H9 (cell line): ENCODE results near the gene COL8A1. TPM values are rescaled to one million over a fixed set of nuclear protein-coding genes. Genes with fewer than 3 reads are reported as not detected.

Source experiments
- DNase-seq: peaks from one replicate; pipeline ENCODE4 v3.0.0-alpha.2; 2017
- H2AFZ ChIP-seq: one replicate; pipeline ENCODE4 v1.6.1; 2013; ENCODE audit warnings: mild to moderate bottlenecking, low read length, control low read depth, moderate library complexity
- H2AK5ac ChIP-seq: 2 replicates; pipeline ENCODE4 v1.6.1; 2013; ENCODE audit warnings: low read length, control low read depth, mixed read lengths; ENCODE audit not compliant: insufficient read length
- H2BK120ac ChIP-seq: one replicate; pipeline ENCODE4 v1.6.1; 2013; ENCODE audit warnings: low read depth, mild to moderate bottlenecking, low read length, control low read depth, inconsistent platforms; ENCODE audit not compliant: poor library complexity, severe bottlenecking
- H2BK12ac ChIP-seq: 2 replicates; pipeline ENCODE4 v1.6.1; 2013; ENCODE audit warnings: low read length, control low read depth, mixed read lengths, low read depth; ENCODE audit not compliant: insufficient read length
- H2BK15ac ChIP-seq: 2 replicates; pipeline ENCODE4 v1.6.1; 2013; ENCODE audit warnings: low read depth, low read length, control low read depth
- H2BK20ac ChIP-seq: one replicate; pipeline ENCODE4 v1.6.1; 2013; ENCODE audit warnings: low read depth, mild to moderate bottlenecking, low read length, control low read depth, inconsistent platforms; ENCODE audit not compliant: poor library complexity, severe bottlenecking
- H2BK5ac ChIP-seq: 2 replicates; pipeline ENCODE4 v1.6.1; 2013; ENCODE audit warnings: low read length, control low read depth, mixed read lengths; ENCODE audit not compliant: insufficient read length
- H3K14ac ChIP-seq: 2 replicates; pipeline ENCODE4 v1.6.1; 2013; ENCODE audit warnings: low read length, control low read depth; ENCODE audit not compliant: insufficient read depth
- H3K18ac ChIP-seq: 2 replicates; pipeline ENCODE4 v1.6.1; 2013; ENCODE audit warnings: low read depth, mild to moderate bottlenecking, mixed read lengths, low read length, control low read depth; ENCODE audit not compliant: insufficient read length
- H3K23ac ChIP-seq: 2 replicates; pipeline ENCODE4 v1.6.1; 2013; ENCODE audit warnings: low read length, control low read depth, mixed read lengths, low read depth; ENCODE audit not compliant: insufficient read length
- H3K23me2 ChIP-seq: 2 replicates; pipeline ENCODE4 v1.6.1; 2013; ENCODE audit warnings: low read depth, mild to moderate bottlenecking, mixed read lengths, low read length, control low read depth; ENCODE audit not compliant: insufficient read length, poor library complexity, severe bottlenecking
- H3K27ac ChIP-seq: 2 replicates; pipeline ENCODE4 v1.5.1; 2013; ENCODE audit warnings: low read length, control low read depth, mixed read lengths, low read depth; ENCODE audit not compliant: insufficient read length
- H3K27me3 ChIP-seq: 2 replicates; pipeline ENCODE4 v1.6.1; 2013; ENCODE audit warnings: low read length, control low read depth, inconsistent platforms; ENCODE audit not compliant: insufficient read depth
- H3K4ac ChIP-seq: 2 replicates; pipeline ENCODE4 v1.6.1; 2013; ENCODE audit warnings: low read depth, mild to moderate bottlenecking, control low read depth, inconsistent platforms, low read length, moderate library complexity
- H3K4me1 ChIP-seq: 2 replicates; pipeline ENCODE4 v1.6.1; 2013; ENCODE audit warnings: low read length, control low read depth, inconsistent platforms; ENCODE audit not compliant: insufficient read depth
- H3K4me2 ChIP-seq: 2 replicates; pipeline ENCODE4 v1.6.1; 2013; ENCODE audit warnings: low read length, control low read depth, mixed read lengths; ENCODE audit not compliant: insufficient read length, insufficient read depth
- H3K56ac ChIP-seq: 2 replicates; pipeline ENCODE4 v1.6.1; 2013; ENCODE audit warnings: low read depth, mild to moderate bottlenecking, mixed read lengths, low read length, control low read depth; ENCODE audit not compliant: insufficient read length
- H3K79me1 ChIP-seq: 2 replicates; pipeline ENCODE4 v1.6.1; 2013; ENCODE audit warnings: low read depth, mild to moderate bottlenecking, moderate library complexity, low read length, control low read depth, inconsistent platforms; ENCODE audit not compliant: insufficient read depth, poor library complexity, severe bottlenecking
- H3K79me2 ChIP-seq: 2 replicates; pipeline ENCODE4 v1.6.1; 2013; ENCODE audit warnings: low read length, control low read depth, inconsistent platforms; ENCODE audit not compliant: insufficient read depth
- H3K9ac ChIP-seq: 2 replicates; pipeline ENCODE4 v1.6.1; 2013; ENCODE audit warnings: low read length, control low read depth, mixed read lengths; ENCODE audit not compliant: insufficient read length; ENCODE audit errors: extremely low read depth
- H3K9me3 ChIP-seq: one replicate; pipeline ENCODE4 v1.6.1; 2013; ENCODE audit warnings: low read depth, low read length, inconsistent platforms; ENCODE audit not compliant: control insufficient read depth
- H3T11ph ChIP-seq: one replicate; pipeline ENCODE4 v1.6.1; 2013; ENCODE audit warnings: mild to moderate bottlenecking, low read length, control low read depth, inconsistent platforms
- H4K20me1 ChIP-seq: one replicate; pipeline ENCODE4 v1.6.1; 2013; ENCODE audit not compliant: control insufficient read depth, insufficient read length, insufficient read depth
- H4K5ac ChIP-seq: 2 replicates; pipeline ENCODE4 v1.6.1; 2013; ENCODE audit warnings: low read depth, mild to moderate bottlenecking, mixed read lengths, low read length, control low read depth; ENCODE audit not compliant: insufficient read length
- H4K8ac ChIP-seq: replicated peaks from 2 replicates; pipeline ENCODE4 v1.6.1; 2013; ENCODE audit warnings: low read length, control low read depth, mixed read lengths, low read depth; ENCODE audit not compliant: insufficient read length
- H4K91ac ChIP-seq: 2 replicates; pipeline ENCODE4 v1.6.1; 2013; ENCODE audit warnings: low read depth, mild to moderate bottlenecking, moderate library complexity, mixed read lengths, low read length, control low read depth; ENCODE audit not compliant: insufficient read length
- H3K27ac Mint-ChIP-seq, 3 experiments: 2 replicates in 2 of 3; 3 replicates in 1 of 3; pipeline ENCODE4 v1.8.0; 2020 to 2021; ENCODE audit warnings: mixed read lengths in 3 of 3, mild to moderate bottlenecking in 1 of 3, moderate library complexity in 1 of 3
- H3K27me3 Mint-ChIP-seq: 2 replicates; pipeline ENCODE4 v1.8.0; 2021; ENCODE audit warnings: low read depth, mild to moderate bottlenecking, moderate library complexity, mixed read lengths
- H3K36me3 Mint-ChIP-seq, 3 experiments: 2 replicates in 2 of 3; 3 replicates in 1 of 3; pipeline ENCODE4 v1.8.0; 2020 to 2021; ENCODE audit warnings: low read depth in 3 of 3, mixed read lengths in 3 of 3; ENCODE audit not compliant: insufficient read depth in 1 of 3
- H3K4me1 Mint-ChIP-seq, 2 experiments: 2 replicates each; pipeline ENCODE4 v1.8.0; 2020; ENCODE audit warnings: mixed read lengths in 2 of 2
- H3K4me3 Mint-ChIP-seq, 2 experiments: 2 replicates in 1 of 2; 3 replicates in 1 of 2; pipeline ENCODE4 v1.8.0; 2020 to 2021; ENCODE audit warnings: mild to moderate bottlenecking in 2 of 2, mixed read lengths in 2 of 2, moderate library complexity in 1 of 2
- H3K9me3 Mint-ChIP-seq, 2 experiments: 2 replicates in 1 of 2; 3 replicates in 1 of 2; pipeline ENCODE4 v1.8.0; 2020; ENCODE audit warnings: mild to moderate bottlenecking in 2 of 2, mixed read lengths in 2 of 2, moderate library complexity in 1 of 2
- CTCF ChIP-seq: fragments of 200-600 bp; sonication (generic); conservative IDR thresholded peaks from 3 replicates; pipeline ENCODE4 v1.8.0; 2021; ENCODE audit warnings: antibody characterized with exemption, mild to moderate bottlenecking
- WGBS: extraction: QIAGEN DNeasy Blood & Tissue Kit; methylation state at CpG from one replicate; pipeline ENCODE4 v1.1.7; 2013; ENCODE audit warnings: missing lambda C conversion rate, low lambda C conversion rate, mixed read lengths; ENCODE audit not compliant: insufficient read length; ENCODE audit errors: extremely low coverage; 5-methylcytosine and 5-hydroxymethylcytosine counted together
- total RNA-seq: library from RNA; stranded (reverse); gene quantifications from 2 replicates; pipeline ENCODE4 v1.2.1, GENCODE V29; 2021

COL8A1 gene
- total RNA-seq, 1 experiment from 2014 or later, result 0.17 TPM

GRCh38 chr3:99805160-99805559, 166.8 kb downstream of the COL8A1 start:
- Mint-ChIP-seq H3K4me3 (no peak overlapping the region), H3K36me3 (peaks cover 12 to 25% (median 19%) of the 10 kb centered on the region in 3 experiments), H3K27ac (no peak overlapping the region), H3K27me3 (peaks cover 1% of the 10 kb centered on the region; the same call in 1 of the 2 replicates), H3K4me1 (0 out of 4 replicates have a peak, but pooled peaks cover 0 to 2% of the 10 kb centered on the region in 2 experiments), H3K9me3 (peaks cover 34 to 36% of the 10 kb centered on the region in 2 experiments)
- Histone ChIP-seq H3T11ph (no peak overlapping the region), H2BK120ac (no peak overlapping the region), H3K9ac (no peak overlapping the region), H2BK15ac (no peak overlapping the region), H3K4ac (no peak overlapping the region), H3K14ac (no peak overlapping the region), H3K4me1 (no peaks in the 10 kb centered on the region), H3K56ac (no peak overlapping the region), H2BK5ac (no peak overlapping the region), H2AK5ac (no peak overlapping the region), H3K27me3 (no peaks in the 10 kb centered on the region; the same call in 1 of the 2 replicates), H4K8ac (no peak overlapping the region), H3K23me2 (no peaks in the 10 kb centered on the region), H3K9me3 (peaks cover 21% of the 10 kb centered on the region), H3K23ac (no peak overlapping the region), H4K5ac (no peak overlapping the region), H2AFZ (no peak overlapping the region), H3K79me2 (no peaks in the 10 kb centered on the region), H3K79me1 (no peaks in the 10 kb centered on the region), H4K20me1 (no peaks in the 10 kb centered on the region), H2BK20ac (no peak overlapping the region), H4K91ac (no peak overlapping the region), H3K27ac (no peak overlapping the region), H3K18ac (no peak overlapping the region), H3K4me2 (no peak overlapping the region), H2BK12ac (no peak overlapping the region)
- WGBS, result no CpG with 5 or more reads among the region's 2 CpGs
- no peak for TF ChIP-seq CTCF
- no peak for DNase-seq
